H4 (cell line): ENCODE results near the gene RMI1. TPM values are rescaled to one million over a fixed set of nuclear protein-coding genes. Genes with fewer than 3 reads are reported as not detected.

Experiments
- DNase-seq: peaks from one replicate; pipeline ENCODE4 v3.0.0-alpha.2; 2015; ENCODE audit warnings: low spot score
- total RNA-seq: library from RNA; depleted of rRNA; stranded (reverse); fragments of >200 nt; shearing (Covaris generic); gene quantifications from 2 replicates; pipeline ENCODE4 v1.2.3, GENCODE V29; 2014

RMI1 gene
- total RNA-seq, 1 experiment from 2014 or later, result 9.1 TPM

- no peak for DNase-seq
Measured at GRCh38 chr9:83967073-83967472, 13.5 kb upstream of the RMI1 start.

GRCh38 chr9:83969602-83970001 lies 11.0 kb upstream of the RMI1 start:
- no peak for DNase-seq

GRCh38 chr9:83971485-83971884 lies 9.1 kb upstream of the RMI1 start:
- no peak for DNase-seq

GRCh38 chr9:83972286-83972685 lies 8.3 kb upstream of the RMI1 start:
- no peak for DNase-seq

- no peak for DNase-seq
Measured at GRCh38 chr9:83975300-83975699, 5.3 kb upstream of the RMI1 start.

GRCh38 chr9:83976372-83976771 lies 4.2 kb upstream of the RMI1 start:
- DNase-seq, result no peak

GRCh38 chr9:83977196-83977595 lies 3.4 kb upstream of the RMI1 start:
- no peak for DNase-seq

- peak; percentile 77 for DNase-seq
Measured at GRCh38 chr9:83978992-83979811, 1.4 kb upstream of the RMI1 start.

- peak; percentile 95 for DNase-seq
Measured at GRCh38 chr9:83979812-83980394, 702 bp upstream of the RMI1 start, which contains the start of gene HNRNPK. Gene HNRNPK (minus strand): TSS chr9:83980215. CDS start chr9:83978252, 1,963 bp downstream.

- DNase-seq, result peak; percentile 42
Measured at GRCh38 chr9:83981126-83981871, 694 bp downstream of the RMI1 start.

- DNase-seq, result no peak
Measured at GRCh38 chr9:83986195-83986594, 5.6 kb downstream of the RMI1 start.

- DNase-seq, result peak; percentile 18
Measured at GRCh38 chr9:83986765-83987401, 6.3 kb downstream of the RMI1 start.

- DNase-seq, result no peak
Measured at GRCh38 chr9:83987402-83987791, 6.8 kb downstream of the RMI1 start.

- DNase-seq, result no peak
Measured at GRCh38 chr9:83988411-83988810, 7.8 kb downstream of the RMI1 start.

- DNase-seq, result no peak
Measured at GRCh38 chr9:83991355-83991754, 10.8 kb downstream of the RMI1 start.

GRCh38 chr9:83992407-83992806 lies 11.8 kb downstream of the RMI1 start:
- DNase-seq, result peak; percentile 51

GRCh38 chr9:83992901-83993300 lies 12.3 kb downstream of the RMI1 start:
- DNase-seq, result no peak

GRCh38 chr9:83996126-83996525 lies 15.5 kb downstream of the RMI1 start:
- DNase-seq, result no peak

- no peak for DNase-seq
Measured at GRCh38 chr9:83999141-83999918, 18.7 kb downstream of the RMI1 start.

GRCh38 chr9:84000186-84000585 lies 19.6 kb downstream of the RMI1 start:
- DNase-seq, result no peak

- DNase-seq, result no peak
Measured at GRCh38 chr9:84001621-84002020, 21.0 kb downstream of the RMI1 start.
